Measurements from ENCODE around the gene IFNGR1.
"Not testable (repeated sequence)": the region's sequence is repeated elsewhere in the genome, so short reads cannot be mapped to it uniquely, and the experiment has no call there.

IFNGR1 gene

DNA sequence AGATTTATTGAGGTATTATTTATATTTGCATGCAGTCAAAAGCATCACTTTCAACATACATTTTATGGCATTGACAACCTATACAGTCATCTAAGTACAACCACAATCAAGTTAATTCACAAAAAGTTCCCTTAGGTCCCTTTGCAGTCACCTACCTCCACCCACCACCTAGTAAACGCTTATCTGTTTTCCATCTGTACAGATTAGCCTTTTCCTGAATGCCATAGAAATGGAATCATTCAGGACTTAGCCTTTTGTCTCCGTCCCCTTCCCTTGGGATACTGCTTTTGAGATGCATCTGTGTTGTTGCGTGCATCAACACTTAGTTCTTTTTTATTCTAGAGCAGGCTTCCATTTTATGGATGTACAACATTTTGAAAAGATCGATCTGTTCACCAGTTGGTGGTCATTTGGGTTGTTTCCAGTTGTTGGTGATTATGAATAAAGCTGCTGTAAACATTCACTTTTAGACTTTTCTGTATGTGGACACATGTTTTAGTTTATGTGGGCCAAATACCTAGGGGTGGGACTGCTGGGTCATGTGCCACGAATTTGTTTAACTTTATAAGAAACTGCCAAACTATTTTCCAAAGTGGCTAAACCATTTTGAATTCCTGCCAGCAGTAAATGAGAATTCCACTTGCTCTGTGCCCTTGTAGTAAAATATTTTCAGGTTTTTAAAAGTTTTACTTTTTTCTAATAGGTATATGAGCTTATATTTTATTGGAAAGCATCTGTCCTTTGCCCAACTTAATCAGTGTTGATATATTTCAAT is 17.6 kb upstream of the IFNGR1 start:
- no peak for DNase-seq (ENCODE audit: low read depth)

- DNase-seq (ENCODE audit: low read depth) = no peak
Observed at GRCh38 chr6:137235686-137236085, 16.5 kb upstream of the IFNGR1 start.

- DNase-seq (ENCODE audit: low read depth) = peak; percentile 94
Observed at GRCh38 chr6:137233911-137234863, 15.0 kb upstream of the IFNGR1 start.

GRCh38 chr6:137231895-137232294 is 12.7 kb upstream of the IFNGR1 start:
- no peak for DNase-seq (ENCODE audit: low read depth)

DNA sequence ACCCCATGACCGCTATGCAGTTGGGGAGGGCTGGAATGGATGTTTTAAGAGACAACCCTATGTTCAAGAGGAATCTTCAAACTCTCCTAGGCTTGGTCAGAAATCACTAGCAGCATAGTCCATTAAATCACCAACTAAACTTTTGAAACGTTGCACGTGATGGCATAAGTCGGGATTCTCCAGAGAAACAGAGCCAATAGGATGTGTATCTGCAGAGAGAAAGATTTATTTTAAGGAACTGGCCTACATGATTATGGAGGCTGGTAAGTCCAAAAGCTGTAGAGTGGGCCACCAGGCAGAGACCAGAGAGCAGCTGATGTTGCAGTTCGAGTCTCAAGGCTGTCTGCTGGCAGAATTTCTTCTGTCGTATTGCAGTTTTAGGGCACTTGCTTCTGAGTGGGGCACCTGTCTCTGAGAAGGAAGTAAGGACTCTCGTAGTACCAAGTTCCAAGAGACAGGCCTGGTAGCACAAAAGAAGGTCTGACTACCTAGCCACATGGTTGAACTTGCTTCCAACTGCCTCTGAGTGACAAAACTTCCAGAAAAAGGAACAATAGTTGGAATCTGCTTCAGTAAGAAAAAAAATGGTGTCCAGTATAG is 11.9 kb upstream of the IFNGR1 start:
- DNase-seq (ENCODE audit: low read depth) = no peak

DNA sequence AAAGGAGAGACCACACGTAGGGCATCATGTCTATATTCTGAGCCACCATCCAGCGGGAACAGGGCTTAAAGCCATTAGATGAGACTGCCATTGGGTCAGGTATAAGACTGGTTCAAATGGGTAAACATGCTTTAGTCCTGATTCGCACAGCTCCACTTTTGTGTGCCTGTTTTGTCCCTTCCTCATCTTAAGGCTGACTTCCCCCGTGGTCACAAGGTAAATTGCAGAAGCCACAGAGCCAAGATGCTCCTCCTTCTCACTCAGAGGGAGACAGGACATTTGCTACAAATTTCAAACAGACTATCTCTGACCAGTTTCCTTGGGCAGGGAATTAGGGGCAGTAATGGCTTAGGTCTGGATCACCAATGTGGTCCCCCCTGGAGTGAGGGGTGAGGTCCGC is 11.4 kb upstream of the IFNGR1 start:
- DNase-seq (ENCODE audit: low read depth) = no peak

GRCh38 chr6:137229075-137229759 is 10.0 kb upstream of the IFNGR1 start:
- DNase-seq (ENCODE audit: low read depth) = no peak

GRCh38 chr6:137227871-137228302 is 8.7 kb upstream of the IFNGR1 start:
- DNase-seq (ENCODE audit: low read depth) = no peak

DNA sequence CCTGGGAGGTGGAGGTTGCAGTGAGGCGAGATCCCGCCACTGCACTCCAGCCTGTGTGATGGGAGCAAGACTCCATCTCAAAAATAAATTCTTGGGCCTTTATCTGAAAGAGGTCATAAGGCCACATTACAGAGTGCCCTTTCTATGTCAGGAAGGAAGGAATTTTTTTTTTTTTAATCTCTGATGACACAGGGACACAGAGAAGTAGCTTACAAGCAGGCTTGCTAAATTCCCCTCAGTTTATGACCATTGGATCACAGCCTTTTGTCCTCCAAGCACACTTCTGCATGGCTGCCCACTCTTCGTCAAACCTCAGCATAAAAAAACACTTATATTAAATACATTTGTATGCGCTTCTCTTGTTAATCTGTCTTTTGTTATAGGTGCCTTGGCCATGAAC is 7.5 kb upstream of the IFNGR1 start:
- DNase-seq (ENCODE audit: low read depth) = no peak

DNA sequence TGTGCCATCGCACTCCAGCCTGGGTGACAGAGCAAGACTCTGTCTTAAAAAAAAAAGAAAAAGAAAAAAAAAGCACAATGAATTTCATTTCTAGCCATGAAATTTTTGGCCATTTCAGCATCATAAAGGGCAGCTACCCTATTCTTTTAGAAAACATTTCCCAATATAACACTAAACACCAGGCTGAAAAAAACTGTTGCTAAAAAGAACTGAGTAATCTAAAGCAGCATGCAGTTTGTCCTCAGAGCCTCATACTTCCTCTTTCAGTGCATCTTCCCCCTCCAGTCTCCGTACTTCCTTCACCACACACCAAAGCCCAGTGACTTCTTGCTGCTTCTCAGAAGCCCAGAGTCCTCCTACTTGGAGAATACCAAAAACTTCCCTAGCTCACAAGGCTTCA is 5.6 kb upstream of the IFNGR1 start:
- no peak for DNase-seq (ENCODE audit: low read depth)

- DNase-seq (ENCODE audit: low read depth) = peak; percentile 67
Observed at GRCh38 chr6:137223370-137224131, 4.4 kb upstream of the IFNGR1 start.

DNA sequence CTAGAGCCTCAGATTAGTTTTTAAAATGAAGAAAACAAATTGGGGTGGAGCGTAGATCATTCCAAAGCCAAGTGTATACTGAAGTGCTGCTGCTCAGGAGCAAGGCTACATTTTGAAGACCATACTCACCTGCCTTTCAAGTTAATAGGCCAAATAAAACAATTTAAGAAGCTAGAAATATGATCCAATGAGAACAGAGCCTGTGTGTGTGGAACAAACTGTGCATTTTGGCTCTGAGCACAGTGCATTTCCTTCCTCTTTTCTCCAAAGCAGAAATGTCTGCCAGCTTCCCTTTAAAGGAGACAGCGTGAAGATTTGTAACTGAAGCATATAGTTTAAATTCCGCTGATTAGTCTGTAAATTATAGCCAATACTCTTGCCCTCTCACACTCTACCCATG is 3.2 kb upstream of the IFNGR1 start:
- no peak for DNase-seq (ENCODE audit: low read depth)

DNA sequence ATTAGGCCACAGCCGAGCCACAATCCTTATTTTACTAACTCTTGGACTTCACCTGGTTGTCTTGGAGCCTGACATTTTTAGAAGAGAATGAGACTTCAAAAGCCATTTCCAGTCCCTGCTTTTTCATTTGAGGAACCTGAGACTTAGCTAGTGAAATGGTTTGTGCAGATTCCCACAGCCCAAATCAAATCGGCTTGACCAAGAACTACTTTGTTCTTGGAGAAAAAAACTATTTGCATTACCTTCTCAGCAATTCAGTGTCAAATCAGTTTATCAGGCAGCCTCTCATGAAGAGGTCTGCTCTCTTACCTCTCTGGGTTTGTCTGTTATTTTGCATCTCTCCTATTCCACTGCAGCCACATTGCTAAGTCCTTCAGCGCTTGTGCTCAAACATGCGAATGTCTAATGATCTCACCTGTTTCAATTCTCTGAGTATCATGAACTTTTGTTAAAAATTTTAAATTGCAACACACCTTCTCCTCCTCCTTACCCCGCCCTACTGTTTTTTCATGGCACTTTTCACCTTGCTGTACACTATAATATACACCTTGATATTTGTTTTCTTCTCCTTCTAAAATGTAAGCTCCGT is 573 bp upstream of the IFNGR1 start:
- DNase-seq (ENCODE audit: low read depth) = no peak

GRCh38 chr6:137218473-137218916 is 690 bp downstream of the IFNGR1 start:
- peak; percentile 43 for DNase-seq (ENCODE audit: low read depth)

GRCh38 chr6:137217801-137218472 is 1.2 kb downstream of the IFNGR1 start:
- DNase-seq (ENCODE audit: low read depth) = peak; percentile 51

DNA sequence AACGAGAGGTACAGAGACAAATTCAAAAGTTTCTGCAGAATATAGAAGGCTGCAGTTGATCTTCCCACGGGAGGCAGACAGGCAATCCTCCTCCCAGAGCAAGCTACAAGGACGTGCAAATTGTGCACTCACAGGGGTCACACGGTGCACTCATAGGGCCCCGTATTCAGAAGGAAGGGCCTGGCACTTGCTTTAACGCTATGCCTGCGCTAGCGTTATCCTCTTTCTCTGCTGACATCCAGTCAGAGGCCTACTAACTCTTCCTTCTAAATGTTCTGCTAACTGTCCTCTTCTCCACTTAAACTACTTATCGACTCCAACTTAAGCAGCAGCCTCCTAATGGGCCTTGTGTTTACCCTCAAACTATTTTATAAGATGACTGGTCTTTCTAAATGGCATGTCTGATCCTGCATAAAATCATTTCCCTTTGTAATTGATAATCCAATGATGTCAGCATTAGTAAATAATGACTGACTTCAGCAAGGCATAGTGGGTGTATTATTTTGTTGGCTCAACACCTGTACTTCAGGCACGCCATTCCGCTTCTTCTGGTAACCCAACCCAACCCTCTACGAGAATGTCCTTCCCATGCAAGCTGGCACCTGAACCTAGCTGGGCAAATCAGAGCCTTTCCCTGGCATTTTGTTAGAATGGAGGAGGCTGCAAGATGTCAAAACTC is 2.2 kb downstream of the IFNGR1 start:
- DNase-seq (ENCODE audit: low read depth) = no peak

GRCh38 chr6:137216106-137216505 is 3.1 kb downstream of the IFNGR1 start:
- DNase-seq (ENCODE audit: low read depth) = peak; percentile 42

GRCh38 chr6:137215630-137216029 is 3.6 kb downstream of the IFNGR1 start:
- not testable (repeated sequence) for DNase-seq (ENCODE audit: low read depth)

DNA sequence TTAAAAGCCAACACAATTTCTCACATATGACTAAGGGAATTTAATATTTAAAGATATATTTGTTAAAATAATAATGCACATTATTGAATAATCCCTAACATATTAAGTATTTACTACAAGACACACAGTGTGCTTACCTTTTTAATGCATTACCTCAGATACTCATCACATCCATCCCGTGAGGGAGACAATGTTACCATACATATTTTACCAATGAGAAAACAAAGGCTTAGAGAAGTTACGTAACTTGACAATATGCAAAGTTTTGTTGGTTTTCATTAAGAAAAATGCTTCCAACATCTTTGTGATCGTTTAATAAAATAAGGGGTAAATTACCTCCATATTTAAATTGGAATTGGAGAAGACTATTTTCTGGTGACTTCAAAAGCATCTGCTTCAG is 4.3 kb downstream of the IFNGR1 start:
- DNase-seq (ENCODE audit: low read depth) = peak; percentile 27

GRCh38 chr6:137213813-137214212 is 5.4 kb downstream of the IFNGR1 start:
- DNase-seq (ENCODE audit: low read depth) = no peak
